A549 treated with CpdA at 1 μM for 4 hours (cell line): ENCODE data around the gene ZFP36L1. TPM values are rescaled to one million over a fixed set of nuclear protein-coding genes. Genes with fewer than 3 reads are reported as not detected.

ENCODE experiments used
- total RNA-seq: library from RNA; stranded (reverse); fragments of 200-300 nt; extraction: Qiagen RNA extraction; gene quantifications from 5 replicates; pipeline ENCODE4 v1.2.3, GENCODE V29; 2022; ENCODE audit warnings: low read depth

ZFP36L1 gene, protein sequence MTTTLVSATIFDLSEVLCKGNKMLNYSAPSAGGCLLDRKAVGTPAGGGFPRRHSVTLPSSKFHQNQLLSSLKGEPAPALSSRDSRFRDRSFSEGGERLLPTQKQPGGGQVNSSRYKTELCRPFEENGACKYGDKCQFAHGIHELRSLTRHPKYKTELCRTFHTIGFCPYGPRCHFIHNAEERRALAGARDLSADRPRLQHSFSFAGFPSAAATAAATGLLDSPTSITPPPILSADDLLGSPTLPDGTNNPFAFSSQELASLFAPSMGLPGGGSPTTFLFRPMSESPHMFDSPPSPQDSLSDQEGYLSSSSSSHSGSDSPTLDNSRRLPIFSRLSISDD
- total RNA-seq, result 143 to 232 TPM (median 201 TPM) in 5 replicates

DNA sequence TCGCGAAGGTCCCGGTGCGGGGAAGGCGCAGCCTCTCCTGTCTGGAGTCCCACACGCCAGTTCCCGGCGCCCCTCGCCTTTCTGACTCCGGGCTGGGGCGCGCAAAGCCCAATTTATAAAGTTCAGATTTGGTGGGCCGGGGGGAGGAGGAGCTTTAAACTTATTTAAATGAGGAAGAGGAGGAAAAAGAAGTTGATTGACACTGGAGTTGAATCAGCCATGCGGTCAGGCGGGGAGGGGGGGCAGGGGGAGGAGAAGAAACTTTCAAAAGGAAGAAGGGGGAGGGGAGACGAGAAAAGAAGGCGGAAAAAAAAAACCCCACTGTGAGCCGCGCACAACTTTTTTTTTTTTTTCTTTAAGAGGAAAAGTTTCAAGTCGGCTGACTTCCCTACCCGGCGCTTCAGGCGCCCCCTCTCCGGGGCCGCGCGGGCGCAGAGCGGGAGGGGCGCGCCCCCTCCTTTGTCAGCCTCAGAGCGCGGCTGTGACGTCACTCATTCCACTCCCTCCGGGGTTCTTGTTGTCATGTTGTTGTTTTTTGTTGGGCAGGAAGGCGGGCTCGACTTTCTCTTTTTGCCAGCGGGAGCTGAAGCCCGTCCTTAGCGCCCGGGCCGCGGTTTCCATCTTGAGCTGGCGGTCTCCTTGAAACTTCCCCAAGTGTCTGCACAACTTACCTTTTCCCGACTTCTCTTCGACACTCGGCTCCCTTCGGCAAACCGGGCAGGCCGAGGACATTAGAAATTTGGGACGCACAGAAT is at the start of gene ZFP36L1:
ZFP36L1 (minus strand) TSS at position 89 of the 755 bp plus-strand sequence. CDS start 129 bp downstream, outside the sequence.

Other genes with a start within 250 kb of the ZFP36L1 start
- 179 to 209 TPM (median 194 TPM) in 5 replicates for gene ACTN1, start 186.2 kb upstream of the ZFP36L1 start, total RNA-seq